Fibroblast of skin of abdomen (primary cell): Measurements from ENCODE around the gene WDCP.
"Not testable (repeated sequence)": the region's sequence is repeated elsewhere in the genome, so short reads cannot be mapped to it uniquely, and the experiment has no call there.

Experiments
- DNase-seq: peaks from one replicate; pipeline ENCODE4 v3.0.0-alpha.2; 2013

WDCP gene

DNA sequence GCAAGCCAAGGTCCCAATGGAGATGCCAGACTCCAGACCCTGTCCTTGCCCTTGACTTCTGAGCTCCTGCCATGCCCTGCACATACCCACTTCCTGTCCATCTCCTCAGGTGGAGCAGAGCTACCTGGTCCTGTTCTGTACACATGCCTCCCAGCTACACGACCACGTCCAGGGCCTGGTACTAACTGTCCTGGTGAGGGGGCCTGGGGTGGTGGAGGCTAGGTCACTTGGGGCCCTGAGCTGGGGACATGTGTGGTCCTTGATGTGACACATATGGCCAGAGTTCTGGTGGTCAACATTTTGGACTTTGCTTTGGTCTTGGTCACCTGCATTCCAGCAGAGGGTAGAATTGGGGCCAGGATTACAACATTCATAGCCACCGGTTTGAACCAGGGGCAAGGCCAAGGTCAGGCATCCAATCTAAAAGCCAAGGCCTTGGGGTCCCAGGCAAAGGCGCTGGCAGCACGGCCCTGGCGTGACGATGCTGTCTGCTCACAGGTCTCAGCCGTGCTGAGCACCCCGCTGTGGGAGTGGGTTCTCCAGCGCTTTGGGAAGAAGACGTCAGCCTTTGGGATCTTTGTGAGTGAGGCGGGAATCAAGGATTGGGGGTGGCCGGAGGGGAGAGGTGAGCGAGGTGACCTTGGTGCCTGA is 24.7 kb downstream of the WDCP start:
- no peak for DNase-seq

DNA sequence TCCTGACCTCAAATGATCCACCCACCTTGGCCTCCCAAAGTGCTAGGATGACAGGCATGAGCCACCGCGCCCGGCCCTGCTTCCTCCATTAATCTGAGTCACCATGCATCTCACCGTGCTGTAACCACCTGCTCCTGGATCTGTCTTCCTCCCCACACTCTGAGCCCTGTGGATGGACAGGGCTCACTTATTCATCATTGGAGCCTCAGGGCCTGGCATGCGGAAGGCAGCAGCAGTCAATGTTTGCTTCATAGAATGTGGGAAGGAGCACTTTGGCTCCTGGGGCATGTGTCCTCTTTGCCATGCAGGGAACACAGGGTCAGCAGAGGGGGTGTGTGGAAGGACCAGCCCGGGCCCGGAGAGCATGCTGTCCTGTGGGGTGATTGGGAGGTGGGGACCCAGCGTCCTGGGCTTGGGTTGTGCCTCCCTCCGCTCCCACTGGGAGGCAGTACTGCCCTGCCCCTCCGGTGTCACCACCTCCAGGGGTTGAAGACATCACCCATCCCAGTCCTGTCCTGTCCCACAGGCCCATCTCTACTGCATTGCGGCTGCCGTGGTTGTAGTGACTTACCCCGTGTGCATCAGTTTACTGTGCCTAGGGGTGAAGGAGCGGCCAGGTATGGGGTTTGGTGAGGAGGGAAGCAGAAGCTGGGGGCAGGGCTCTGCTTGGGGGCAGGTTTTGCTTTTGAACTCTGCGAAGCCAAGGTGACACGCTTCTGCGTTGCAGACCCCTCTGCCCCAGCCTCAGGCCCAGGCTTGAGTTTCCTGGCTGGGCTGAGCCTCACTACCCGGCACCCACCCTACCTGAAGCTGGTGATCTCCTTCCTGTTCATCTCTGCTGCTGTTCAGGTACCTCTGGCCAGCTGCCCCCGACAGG is 25.8 kb downstream of the WDCP start:
- DNase-seq: no peak

DNA sequence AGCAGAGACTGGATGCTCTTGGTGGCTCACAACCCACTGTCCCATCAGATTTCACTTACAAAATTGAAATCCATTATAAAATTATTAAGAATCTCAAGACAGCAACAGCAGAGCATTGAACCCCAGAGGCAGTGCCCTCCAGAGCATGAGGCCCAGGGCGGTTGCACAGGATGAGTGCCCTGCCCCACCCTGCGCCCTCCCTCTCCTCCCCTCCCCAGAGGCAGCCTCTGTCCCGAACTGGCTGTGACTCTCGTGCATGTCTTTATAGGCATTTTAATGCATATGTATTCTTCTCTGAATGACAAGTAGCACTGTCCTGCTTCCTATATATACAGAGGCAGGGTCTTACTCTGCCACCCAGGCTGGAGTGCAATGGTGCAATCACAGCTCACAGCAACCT is 26.9 kb downstream of the WDCP start:
- DNase-seq: no peak

DNA sequence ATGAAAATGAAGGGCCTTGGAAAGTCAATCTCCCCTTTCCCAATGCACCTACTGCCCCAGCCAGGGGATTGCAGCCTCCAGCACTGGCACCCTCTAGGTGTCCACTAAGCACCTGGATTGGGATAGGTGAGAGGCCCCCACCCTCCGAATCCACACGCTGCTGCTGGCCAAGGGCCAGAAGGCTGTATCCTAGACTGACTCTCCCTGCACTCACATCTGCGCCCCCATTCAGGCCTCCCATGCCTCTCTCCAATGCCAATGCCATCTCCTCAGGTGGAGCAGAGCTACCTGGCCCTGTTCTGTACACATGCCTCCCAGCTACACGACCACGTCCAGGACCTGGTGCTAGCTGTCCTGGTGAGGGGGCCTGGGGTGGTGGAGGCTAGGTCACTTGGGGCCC is 27.5 kb downstream of the WDCP start:
- no peak for DNase-seq

DNA sequence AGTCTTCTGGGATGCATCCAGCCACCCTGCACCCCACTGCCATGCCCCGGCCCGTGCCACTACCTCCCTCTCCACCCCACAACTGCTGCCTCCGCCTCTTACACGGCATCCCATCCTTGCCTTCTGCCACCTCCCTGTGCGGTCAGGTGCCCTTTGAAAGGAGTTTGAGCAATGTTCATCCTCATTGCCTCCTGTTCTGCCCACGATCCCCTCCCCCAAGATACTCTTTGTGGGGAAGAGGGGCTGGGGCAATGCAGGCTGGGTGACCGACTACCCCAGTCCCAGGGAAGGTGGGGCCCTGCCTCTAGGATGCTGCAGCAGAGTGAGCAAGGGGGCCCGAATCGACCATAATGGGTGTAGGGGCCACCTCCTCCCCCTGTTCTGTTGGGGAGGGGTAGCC is 28.9 kb downstream of the WDCP start:
- DNase-seq: no peak

DNA sequence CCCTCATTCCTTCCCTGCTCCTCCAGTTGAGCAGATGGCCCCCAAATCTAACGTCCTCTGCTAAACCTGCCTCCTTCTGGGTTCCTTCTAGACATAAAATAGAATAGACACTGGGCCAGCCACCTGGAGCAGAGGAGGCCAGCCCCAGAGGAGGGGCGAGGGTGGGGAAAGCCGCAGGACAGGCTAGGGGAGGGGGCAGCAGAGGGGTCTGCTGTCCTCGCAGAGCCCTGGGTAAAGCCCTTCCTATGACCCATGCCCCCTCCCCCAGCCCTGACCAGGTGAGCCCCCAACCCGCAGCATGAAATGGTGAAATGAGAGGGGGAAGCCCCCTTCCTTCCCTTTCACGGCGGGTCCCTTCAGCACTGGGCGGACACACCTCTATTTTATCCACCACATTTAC is 29.5 kb downstream of the WDCP start:
- DNase-seq: no peak

DNA sequence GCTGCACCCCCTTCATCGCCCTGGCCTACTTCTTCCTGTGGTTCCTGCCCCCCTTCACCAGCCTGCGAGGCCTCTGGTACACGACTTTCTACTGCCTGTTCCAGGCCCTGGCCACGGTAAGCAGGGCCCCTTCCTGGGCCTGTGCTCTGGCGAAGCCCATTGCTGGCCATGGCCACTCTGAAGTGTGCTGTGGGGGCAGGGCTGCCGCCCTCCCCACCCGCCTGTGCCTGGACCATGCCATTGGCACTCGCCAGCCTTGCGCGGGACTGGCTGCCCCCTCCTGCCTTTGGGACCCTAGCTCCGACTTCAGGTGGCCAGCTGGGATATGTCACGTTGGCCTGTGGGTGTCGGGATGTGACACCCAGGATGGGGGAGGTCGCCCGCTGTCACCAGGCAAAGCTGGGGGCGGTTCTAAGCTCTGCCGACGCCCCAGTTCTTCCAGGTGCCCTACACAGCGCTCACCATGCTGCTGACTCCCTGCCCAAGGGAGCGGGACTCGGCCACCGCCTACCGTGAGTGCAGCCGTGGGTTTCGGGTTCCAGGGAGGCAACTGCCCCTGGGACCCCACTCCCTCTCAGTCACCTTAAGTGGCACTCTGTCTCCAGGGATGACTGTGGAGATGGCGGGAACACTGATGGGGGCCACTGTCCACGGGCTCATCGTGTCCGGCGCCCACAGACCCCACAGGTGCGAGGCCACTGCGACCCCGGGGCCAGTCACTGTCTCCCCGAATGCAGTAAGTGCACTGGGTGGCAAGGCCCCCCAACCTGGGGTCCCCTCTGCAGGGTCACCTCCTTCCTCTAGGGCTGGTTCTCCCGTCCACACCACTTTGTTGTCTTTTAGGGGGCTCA is 30.1 kb downstream of the WDCP start:
- no peak for DNase-seq

DNA sequence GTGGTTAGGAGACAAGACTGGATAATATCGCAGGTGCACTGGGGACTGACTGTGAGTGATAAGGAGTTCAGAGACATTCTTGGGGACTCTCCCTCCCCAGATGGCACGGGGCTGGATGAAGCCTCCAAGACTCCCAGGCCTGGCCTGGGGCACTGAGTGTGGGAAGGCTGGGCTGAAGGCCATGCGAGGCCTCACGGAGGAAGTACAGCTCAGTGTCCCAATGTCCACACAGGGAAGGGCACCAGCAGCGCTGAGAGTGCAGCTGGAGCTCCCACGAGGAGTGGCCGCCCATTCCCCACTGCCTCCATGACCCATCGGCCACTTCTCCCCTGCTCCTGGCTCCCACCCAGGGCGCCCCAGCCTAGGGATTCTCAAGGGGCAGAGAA is 30.8 kb downstream of the WDCP start:
- DNase-seq: no peak

DNA sequence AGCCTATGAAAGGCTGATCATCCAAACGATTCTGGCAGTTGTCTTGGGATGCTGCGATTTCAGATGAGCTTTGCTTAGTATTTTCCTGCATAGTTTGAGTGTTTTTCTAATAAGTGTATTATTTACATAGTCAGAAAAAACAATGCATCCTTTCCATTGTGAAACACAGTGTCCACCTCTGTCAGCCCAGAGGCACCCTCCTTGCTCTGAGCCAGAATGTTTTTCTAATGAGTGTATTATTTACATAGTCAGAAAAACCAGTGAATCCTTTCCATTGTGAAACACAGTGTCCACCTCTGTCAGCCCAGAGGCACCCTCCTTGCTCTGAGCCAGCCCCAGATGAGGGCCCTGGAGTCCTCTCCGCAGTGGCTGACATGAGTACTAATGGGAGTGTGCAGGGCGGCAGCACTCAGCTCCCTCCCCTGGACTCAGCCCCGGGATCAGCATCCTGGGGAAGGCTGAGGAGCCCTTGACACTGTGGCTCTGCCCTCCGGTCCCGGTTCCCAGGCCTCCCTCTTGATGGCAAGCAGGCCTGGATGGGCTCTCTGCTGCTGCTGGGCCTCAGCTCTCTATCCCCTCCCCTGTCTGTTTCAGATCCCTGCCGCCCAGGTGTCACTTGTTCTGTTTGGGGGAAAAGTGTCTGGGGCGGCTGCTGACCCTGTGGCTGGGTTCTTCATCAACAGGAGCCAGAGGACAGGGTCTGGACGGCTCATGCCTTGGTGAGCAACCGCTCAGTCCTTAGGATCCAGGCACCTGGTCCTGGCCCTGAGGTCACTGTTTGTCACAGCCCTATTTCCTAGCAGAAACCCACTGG is 31.4 kb downstream of the WDCP start:
- DNase-seq: peak; percentile 59

DNA sequence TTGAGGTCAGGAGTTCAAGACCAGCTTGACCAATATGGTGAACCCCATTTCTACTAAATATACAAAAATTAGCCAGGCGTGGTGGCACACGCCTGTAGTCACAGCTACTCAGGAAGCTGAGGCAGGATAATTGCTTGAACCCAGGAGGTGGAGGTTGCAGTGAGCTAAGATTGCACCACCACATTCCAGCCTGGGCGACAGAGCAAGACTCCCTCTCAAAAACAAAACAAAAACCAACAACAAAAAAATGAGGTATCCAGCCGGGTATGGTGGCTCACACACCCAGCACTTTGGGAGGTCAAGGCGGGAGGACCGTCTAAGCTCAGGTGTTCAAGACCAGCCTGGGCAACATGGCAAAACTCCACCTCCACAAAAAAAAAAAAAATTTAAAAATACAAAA is 32.3 kb downstream of the WDCP start:
- not testable (repeated sequence) for DNase-seq

DNA sequence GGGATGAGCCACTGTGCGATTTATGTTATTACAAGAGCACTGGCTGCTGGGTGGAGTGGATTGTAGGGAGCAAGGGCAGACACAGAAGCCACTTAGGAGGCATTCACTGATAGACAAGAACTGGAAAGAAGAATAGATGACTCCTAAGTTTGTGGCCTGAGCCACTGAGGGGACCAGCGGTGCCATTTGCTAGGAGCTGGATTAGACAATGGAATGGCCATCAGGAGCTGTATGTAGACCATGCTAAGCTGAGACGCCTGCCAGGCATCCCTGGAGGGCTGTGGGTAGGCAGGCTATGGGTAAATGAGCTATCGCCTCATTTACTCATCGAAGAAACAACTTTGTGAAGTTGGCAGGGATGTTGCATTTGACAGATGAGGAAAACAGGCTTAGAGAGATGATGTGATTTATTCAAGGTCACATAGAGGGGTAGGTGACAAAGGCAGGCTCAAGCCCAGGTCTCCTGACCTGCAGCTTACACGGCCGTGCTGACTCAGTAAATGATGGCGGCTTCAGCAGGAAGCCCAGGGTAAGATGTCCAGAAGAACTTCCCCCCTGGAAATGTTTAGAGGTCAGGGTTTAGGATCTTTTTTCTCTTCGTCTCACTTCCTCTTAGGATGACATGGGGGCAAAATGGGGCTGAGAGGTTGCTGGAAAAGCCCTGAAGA is 34.5 kb downstream of the WDCP start:
- DNase-seq: no peak

DNA sequence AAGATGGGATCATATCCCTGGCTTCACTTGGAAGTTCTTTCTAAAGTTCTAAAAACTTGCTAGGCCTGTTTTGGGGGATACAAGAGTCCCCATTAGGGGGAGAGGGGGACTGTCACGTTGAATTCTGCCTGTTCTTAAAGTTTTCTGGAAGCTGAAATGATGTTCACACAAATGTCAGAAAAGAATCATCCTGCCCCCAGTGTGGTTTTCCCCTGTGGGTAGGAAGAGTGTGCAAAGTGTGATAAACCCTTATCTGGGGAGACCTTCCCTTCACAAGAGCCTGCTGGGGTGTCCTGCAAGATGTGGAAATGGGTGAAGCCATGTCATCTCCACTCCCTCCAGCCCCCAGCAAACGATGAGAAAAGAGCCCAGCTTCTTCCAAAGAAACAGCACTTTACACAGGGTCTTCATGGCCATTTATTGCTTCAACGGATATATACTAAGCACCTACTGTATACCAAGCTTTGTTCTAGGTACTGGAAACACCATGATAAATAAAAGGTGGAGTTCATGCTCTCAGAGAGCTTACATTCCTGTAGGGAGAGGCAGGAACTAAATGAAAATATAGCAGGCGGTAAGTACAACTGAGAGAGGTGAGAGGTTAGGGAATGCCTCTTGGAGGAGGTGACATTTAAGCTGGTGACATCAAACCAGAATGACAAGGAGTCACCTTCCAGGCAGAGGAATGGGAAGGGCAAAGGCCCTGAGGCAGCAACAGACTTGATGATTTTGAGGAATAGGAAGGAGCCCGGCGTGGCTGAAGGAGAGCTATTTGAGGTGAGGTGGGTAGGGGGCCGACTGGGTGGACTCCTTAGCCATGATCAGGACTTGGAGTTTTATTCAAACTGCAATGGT is 35.7 kb downstream of the WDCP start:
- DNase-seq: no peak

DNA sequence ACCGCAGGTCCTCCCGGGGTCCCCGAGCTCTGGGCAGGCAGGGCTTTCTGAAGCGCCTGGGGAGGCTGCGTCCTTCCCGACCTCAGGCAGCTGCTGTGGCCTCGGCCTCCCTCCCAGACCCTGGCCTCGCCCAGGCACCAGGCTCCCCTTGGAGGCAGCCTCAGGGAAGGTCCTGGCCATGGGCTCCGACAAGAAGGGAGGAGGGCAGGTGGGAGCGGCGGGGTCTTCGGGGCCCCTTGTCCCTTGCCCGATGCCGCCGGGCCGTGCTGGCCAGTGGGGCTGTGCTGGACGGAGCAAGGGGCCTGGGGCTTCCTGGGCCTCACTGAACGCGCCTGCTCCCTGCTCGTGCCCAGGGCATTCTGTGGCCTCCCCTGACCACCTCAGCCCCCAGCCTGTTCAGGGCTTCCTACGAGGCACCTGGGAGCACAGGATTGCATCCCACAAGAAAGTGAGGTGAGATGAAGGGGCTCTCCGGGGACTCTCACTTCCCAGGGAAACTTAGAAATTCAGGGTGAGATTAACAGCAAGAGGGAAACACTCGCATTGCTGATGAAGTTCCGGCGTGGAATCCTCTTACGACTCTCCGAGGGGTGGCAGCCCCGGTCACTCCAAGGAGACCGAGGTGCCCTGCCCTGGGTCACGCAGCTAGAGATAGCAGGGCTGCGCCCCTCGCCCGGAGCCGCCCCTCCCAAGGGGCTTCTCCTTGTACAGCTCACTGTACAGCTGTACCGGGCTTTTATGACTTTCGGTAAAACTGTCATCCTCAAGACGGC is 36.5 kb downstream of the WDCP start:
- no peak for DNase-seq

DNA sequence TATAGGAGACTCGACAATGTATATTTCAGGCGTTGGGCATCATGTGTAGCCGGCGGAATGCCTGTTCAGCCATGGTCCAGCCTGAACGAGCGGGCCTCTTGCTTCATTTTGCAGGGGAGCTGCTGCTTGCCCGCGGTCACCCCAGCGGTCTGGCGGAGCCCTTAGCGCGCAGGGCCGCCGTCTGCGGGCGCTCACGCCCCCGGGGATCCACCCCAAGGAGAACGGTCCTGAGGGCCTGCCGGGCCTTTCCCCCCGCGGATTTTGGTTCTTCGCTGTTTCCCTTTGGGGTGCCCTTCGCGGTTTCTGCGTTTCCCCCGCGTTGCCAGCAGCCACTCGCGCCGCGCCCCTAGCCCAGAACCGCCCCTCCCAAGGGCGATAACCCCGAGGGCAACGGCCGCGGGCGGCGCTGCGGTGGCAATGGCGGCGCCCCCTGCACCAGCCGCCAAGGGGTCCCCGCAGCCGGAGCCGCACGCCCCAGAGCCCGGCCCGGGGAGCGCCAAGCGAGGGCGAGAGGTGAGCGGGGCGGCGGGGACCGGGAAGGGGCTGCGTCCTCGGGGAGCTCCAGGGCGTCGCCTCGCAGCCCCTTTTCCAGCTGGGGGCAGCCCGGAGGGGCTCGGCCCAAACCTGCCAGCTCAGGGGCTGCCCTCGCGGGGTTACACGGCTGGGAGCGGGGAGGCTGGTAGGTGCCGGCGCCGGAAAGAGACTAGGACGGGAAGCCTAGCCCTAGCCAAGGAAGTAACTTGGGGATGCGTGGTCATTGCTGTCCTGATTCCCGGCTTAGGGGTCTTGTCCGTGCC is 37.3 kb downstream of the WDCP start, which contains the start of gene MFSD2B:
MFSD2B (plus strand) TSS at position 406 of the 797 bp plus-strand sequence; CDS start at position 418, 12 bp downstream.
- DNase-seq: no peak

DNA sequence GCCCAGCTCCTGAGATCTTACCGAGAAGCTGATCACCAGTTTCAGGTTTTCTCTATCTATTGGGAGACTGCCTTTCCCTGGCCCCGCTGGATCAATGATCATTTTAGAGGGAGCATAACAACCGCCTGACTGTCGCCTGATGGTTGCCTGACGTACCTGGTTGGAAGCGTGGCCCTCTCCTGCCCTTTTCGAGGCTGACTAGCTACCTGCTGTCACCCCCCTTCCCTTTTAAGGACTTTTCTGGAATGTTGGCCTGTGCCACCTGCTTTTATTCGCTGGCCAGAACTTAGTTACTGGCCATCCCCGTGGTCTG is 37.9 kb downstream of the WDCP start:
- no peak for DNase-seq

DNA sequence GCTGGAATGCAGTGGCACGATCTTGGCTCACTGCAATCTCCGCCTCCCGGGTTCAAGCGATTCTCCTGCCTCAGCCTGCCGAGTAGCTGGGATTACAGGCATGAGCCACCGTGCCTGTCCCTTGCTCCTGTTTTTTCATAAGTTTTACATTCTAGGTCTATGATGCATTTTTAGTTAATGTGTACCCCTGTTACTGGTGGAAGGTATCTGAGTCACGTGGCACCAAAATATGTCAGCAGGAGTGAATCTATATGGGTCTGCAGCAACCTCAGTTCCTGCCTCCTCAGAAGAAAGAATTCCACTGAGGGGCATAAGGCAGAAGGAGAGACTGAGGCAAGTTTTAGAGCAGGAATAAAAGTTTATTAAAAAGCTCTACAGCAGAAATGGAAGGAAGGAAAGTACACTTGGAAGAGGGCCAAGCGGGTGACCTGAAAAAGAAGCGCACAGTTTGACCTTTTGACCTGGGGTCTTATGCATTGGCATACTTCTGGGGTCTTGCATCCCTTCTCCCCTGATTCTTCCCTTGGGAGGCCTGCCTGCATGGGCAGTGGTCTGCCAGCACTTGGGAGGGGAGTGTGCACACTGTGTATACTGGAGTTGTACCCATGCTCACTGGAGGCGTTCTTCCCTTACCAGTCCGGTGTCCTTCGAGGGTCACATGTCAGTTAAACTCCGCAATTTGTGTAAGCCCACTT is 38.4 kb downstream of the WDCP start:
- DNase-seq: no peak

DNA sequence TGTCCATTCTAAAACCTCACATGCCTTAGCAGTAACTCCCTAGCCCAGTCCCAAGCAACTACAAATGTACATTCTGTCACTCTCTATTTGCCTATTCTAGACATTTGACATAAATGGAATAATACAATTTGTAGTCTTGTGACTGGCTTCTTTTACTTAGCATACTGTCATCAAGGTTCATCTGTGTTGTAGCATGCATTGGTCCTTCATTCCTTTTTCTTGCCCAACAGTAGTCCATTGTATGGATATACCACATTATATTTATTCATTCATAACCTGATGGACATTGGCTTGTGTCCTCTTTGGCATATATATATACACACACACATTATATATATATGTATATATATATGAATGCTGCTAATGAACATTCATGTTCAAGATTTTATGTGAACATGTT is 39.5 kb downstream of the WDCP start:
- DNase-seq: no peak

DNA sequence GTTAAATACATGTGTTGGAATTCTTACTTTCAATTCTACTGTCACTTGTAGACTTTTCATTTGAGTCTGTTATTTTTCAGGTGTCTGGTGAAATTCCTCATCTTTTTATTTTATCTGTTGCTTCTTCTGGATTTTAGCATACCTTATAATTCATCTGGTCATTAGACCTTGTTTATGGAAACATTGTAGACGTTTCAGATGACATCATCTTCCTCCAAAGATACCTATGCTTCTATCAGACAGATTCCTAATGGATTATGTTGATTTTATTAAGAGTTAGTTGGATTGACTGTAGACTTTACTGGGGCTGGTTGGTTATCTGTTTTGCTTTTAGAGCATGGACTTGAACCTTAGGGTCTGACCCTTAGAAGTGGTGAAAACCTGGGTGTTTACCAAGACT is 52.6 kb downstream of the WDCP start:
- no peak for DNase-seq
